Renal cortical epithelial cell (primary cell): ENCODE measurements around the gene SDS. TPM values are rescaled to one million over a fixed set of nuclear protein-coding genes. Genes with fewer than 3 reads are reported as not detected.

Experiments
- DNase-seq: peaks from one replicate; pipeline ENCODE4 v3.0.0-alpha.2; 2011; ENCODE audit warnings: low read depth
- total RNA-seq: library from RNA; depleted of rRNA; stranded (reverse); fragments of >200 nt; gene quantifications from 2 replicates; pipeline ENCODE4 v1.2.3, GENCODE V29; 2014

The SDS gene
- total RNA-seq, 1 donor from 2014 or later = 0.25 TPM

DNA sequence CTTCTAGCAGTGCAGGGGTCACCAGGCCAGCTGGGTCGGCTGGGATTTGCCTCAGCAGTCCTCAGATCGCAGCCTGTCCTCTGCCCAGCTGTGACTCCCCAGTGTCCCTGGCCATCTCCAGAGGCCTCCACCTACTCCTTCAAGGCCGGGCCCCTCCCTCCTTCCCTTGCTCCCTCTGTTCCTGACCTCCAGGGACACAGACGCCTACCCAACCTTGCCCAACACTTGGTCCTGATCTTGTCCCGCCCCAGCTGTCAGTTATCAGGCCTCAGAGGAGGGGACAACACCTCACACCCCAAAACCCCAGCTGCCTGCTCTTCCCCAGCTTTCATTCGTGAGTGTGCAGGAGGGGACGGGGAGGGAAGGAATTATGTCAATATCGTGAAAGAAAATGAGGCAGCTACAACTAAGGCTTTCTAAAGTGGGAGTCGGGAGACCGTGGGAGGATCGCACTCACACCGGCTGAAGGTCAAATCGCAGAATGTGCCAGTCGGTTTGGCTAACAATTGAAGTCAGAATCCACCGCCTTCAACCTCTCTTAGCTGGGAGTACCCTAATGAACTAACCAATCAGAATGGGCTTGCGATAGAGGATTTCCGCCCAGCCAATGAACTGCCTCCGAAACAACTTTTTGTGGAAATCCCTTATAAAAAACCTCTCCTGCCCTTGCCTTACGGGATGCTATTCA lies 54.7 kb downstream of the SDS start:
- DNase-seq = no peak

GRCh38 chr12:113347892-113348291 lies 55.8 kb downstream of the SDS start:
- DNase-seq = no peak

GRCh38 chr12:113347107-113347506 lies 56.6 kb downstream of the SDS start:
- DNase-seq = no peak

GRCh38 chr12:113346353-113346752 lies 57.3 kb downstream of the SDS start:
- DNase-seq = no peak

DNA sequence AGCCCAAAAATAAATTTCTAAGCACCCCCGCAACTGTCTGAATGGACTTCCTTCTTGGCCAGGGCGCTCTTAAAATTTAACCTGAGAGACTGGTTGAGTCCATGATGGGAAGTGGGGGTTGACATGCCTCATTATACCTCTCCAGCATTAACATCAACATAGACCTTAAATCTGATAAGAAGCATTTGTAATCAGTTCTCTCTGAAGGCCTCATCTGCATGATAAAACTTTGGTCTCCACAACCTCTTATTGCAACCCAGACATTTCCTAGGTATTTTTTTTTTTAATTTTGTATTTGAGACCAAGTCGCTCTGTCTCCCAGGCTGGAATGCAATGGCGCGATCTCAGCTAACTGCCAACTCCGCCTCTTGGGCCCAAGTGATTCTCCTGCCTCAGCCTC lies 58.4 kb downstream of the SDS start:
- no peak for DNase-seq

Other genes with a start within 250 kb of the SDS start
- gene DDX54, start 218.4 kb downstream of the SDS start, total RNA-seq = 30.9 and 32.2 TPM in 2 replicates
- gene RITA1, start 218.2 kb downstream of the SDS start, total RNA-seq = 27.1 and 31.1 TPM in 2 replicates
- gene TPCN1, start 182.4 kb downstream of the SDS start, total RNA-seq = 20.1 and 48.6 TPM in 2 replicates
- 22.8 and 43.8 TPM in 2 replicates for gene SLC8B1, start 68.8 kb downstream of the SDS start, total RNA-seq
- 25.9 and 51.0 TPM in 2 replicates for gene PLBD2, start 45.3 kb downstream of the SDS start, total RNA-seq
- gene SDSL, start 18.5 kb upstream of the SDS start, total RNA-seq = 10.1 and 12.5 TPM in 2 replicates
- gene LHX5, start 68.0 kb upstream of the SDS start, total RNA-seq = 0.35 TPM in 1 of 2 replicates, not detected in the other